HepG2 (cell line): Measurements from ENCODE around the gene ANO2. TPM values are rescaled to one million over a fixed set of nuclear protein-coding genes. Genes with fewer than 3 reads are reported as not detected.

Experiments used
- ATAC-seq: fragments of 200-7000 bp; cut with Tn5 transposase; 3 replicates; pipeline ENCODE4 v1.9.1; 2020; ENCODE audit warnings: mild to moderate bottlenecking, moderate library complexity
- BruUV-seq: library from RNA; stranded (reverse); fragments of 400-500 nt; replicated peaks from 2 replicates; lab custom pipeline; 2021; lab: Mats Ljungman, UMichigan
- CTCF ChIA-PET: fragments of 300-600 bp; formaldehyde crosslinking; extraction: SDS; loops from one replicate; lab custom pipeline; 2021; ENCODE audit warnings: low total read pairs, inconsistent platforms, low intra/inter-chr PET ratio; lab: Yijun Ruan, JAX
- POLR2A ChIA-PET: fragments of 350-600 bp; sonication (Branson Sonifier 250); formaldehyde crosslinking; loops from one replicate; lab custom pipeline; 2020; ENCODE audit warnings: antibody characterized with exemption, inconsistent platforms; lab: Yijun Ruan, JAX
- DNase-seq: peaks from one replicate; pipeline ENCODE4 v3.0.0-alpha.2; 2015; ENCODE audit warnings: low spot score
- FAIRE-seq: peaks from 3 replicates; lab custom pipeline; 2011; peaks lifted over from hg19 to GRCh38; lab: Jason Lieb, UNC
- H2AFZ ChIP-seq: one replicate; pipeline ENCODE4 v1.6.1; 2011; ENCODE audit warnings: low read length, inconsistent platforms
- H3K27ac ChIP-seq: fragments of 300-600 bp; 3 replicates; pipeline ENCODE4 v1.8.0; 2011; ENCODE audit warnings: mixed run types, mild to moderate bottlenecking, mixed read lengths, low read length, inconsistent platforms; ENCODE audit not compliant: insufficient read depth; ENCODE audit errors: extremely low read length
- H3K27me3 ChIP-seq, 2 experiments: fragments of 200-600 bp in 1 of 2; 2 replicates in 1 of 2; 3 replicates in 1 of 2; pipeline versions ENCODE4 v1.6.0 to v1.8.0; 2011; ENCODE audit warnings: low read length in 2 of 2, mild to moderate bottlenecking in 2 of 2, moderate library complexity in 2 of 2, inconsistent platforms in 1 of 2; ENCODE audit not compliant: insufficient read depth in 2 of 2, control insufficient read depth in 1 of 2
- H3K36me3 ChIP-seq, 2 experiments: fragments of 200-600 bp in 1 of 2; replicated peaks in 1 of 2; 2 replicates in 1 of 2; 3 replicates in 1 of 2; pipeline versions ENCODE4 v1.5.1 to v1.8.0; 2011; ENCODE audit warnings: low read length in 2 of 2, inconsistent platforms in 1 of 2; ENCODE audit not compliant: insufficient read depth in 2 of 2, control insufficient read depth in 1 of 2
- H3K4me1 ChIP-seq: 2 replicates; pipeline ENCODE4 v1.5.1; 2012; ENCODE audit warnings: low read length, inconsistent platforms; ENCODE audit not compliant: insufficient read depth
- H3K4me2 ChIP-seq: 2 replicates; pipeline ENCODE4 v1.6.0; 2011; ENCODE audit warnings: low read depth, low read length, inconsistent platforms
- H3K4me3 ChIP-seq, 3 experiments: fragments of 200-600 bp in 1 of 3; sonication (generic), shearing (Covaris generic) in 1 of 3; replicated peaks in 1 of 3; 2 replicates each; pipeline ENCODE4 v1.5.1; 2011 to 2016; ENCODE audit warnings: low read length in 3 of 3, inconsistent platforms in 2 of 3, low read depth in 2 of 3, mild to moderate bottlenecking in 2 of 3, control low read depth in 1 of 3, mixed read lengths in 1 of 3; ENCODE audit not compliant: insufficient read depth in 1 of 3
- H3K79me2 ChIP-seq: one replicate; pipeline ENCODE4 v1.6.1; 2011; ENCODE audit warnings: low read length, inconsistent platforms; ENCODE audit not compliant: insufficient read depth
- H3K9ac ChIP-seq: 2 replicates; pipeline ENCODE4 v1.6.0; 2011; ENCODE audit warnings: mild to moderate bottlenecking, low read depth, low read length, inconsistent platforms; ENCODE audit not compliant: insufficient read depth
- H3K9me3 ChIP-seq: 2 replicates; pipeline ENCODE4 v1.5.1; 2012; ENCODE audit warnings: mild to moderate bottlenecking, low read length
- H4K20me1 ChIP-seq: 2 replicates; pipeline ENCODE4 v1.6.0; 2011; ENCODE audit warnings: inconsistent platforms, mild to moderate bottlenecking, low read length, moderate library complexity; ENCODE audit not compliant: insufficient read depth
- AGO1 ChIP-seq: fragments of 200-400 bp; formaldehyde crosslinking; IDR thresholded peaks from 2 replicates; pipeline ENCODE4 v1.6.1; 2017; ENCODE audit warnings: mild to moderate bottlenecking, low read depth, low read length, moderate library complexity; ENCODE audit not compliant: poor library complexity, severe bottlenecking
- AGO2 ChIP-seq: fragments of 200-400 bp; formaldehyde crosslinking; optimal IDR thresholded peaks from 2 replicates; pipeline ENCODE3; 2017; ENCODE audit warnings: mild to moderate bottlenecking, low read depth, low read length, moderate library complexity
- ELF1 ChIP-seq: sonication (generic); formaldehyde crosslinking; IDR thresholded peaks from 2 replicates; pipeline ENCODE4 v1.4.0; 2020; ENCODE audit warnings: missing genetic modification reagents
- MTF1 ChIP-seq: sonication (generic); formaldehyde crosslinking; IDR thresholded peaks from 2 replicates; pipeline ENCODE4 v1.5.0; 2020; ENCODE audit warnings: missing genetic modification reagents
- WGBS: methylation state at CpG from one replicate; pipeline ENCODE4 v1.1.6; 2017; ENCODE audit warnings: low lambda C conversion rate; 5-methylcytosine and 5-hydroxymethylcytosine counted together
- in situ Hi-C: cut with HindIII; loops from 2 replicates; pipeline ENCODE4 v1.10.0; 2017; ENCODE audit warnings: low pct_unique_long_range_greater_than_20kb; ENCODE audit not compliant: extremely low pct_ligation_motif_present
- intact Hi-C: fragments of 100-400 bp; cut with micrococcal nuclease; formaldehyde crosslinking; loops from one replicate; pipeline ENCODE4 v1.10.0; 2022; ENCODE audit not compliant: unreplicated experiment
- polyA plus RNA-seq, 8 experiments: library from polyadenylated mRNA; depleted of rRNA in 3 of 8; stranded (reverse) in 7 of 8; unstranded in 1 of 8; fragments of >200 nt; fragmentation: Illumina TruSeq in 4 of 8; extraction: Trizol in 4 of 8; gene quantifications; 2 replicates each; pipeline versions ENCODE4 v1.2.1 to v1.2.3, GENCODE V29; 2011 to 2016; ENCODE audit warnings: low read depth in 4 of 8, missing spikeins in 1 of 8, mixed read lengths in 1 of 8; ENCODE audit not compliant: insufficient read depth in 1 of 8
- total RNA-seq, 5 experiments: library from RNA; depleted of rRNA; stranded (reverse); fragments of >200 nt; fragmentation: Illumina TruSeq; extraction: Trizol; gene quantifications; 2 replicates each; pipeline ENCODE4 v1.2.3, GENCODE V29; 2016; ENCODE audit warnings: low read depth in 1 of 5
- TF ChIP-seq, protein P1 (sequence below), 2 experiments: sonication (generic) in 1 of 2; formaldehyde crosslinking in 1 of 2; IDR thresholded peaks; 2 replicates each; pipeline versions ENCODE4 v1.6.1 to v1.9.0; 2014 to 2022; ENCODE audit warnings: antibody characterized with exemption in 1 of 2, borderline replicate concordance in 1 of 2, inconsistent platforms in 1 of 2, low read depth in 1 of 2, missing genetic modification reagents in 1 of 2

ANO2 gene
- total and polyA plus RNA-seq, 2 of the 13 experiments (the other 11 are each of a cell fraction or from before 2014, with no cell fraction given) = 0.18 TPM; not detected in 1

DNA sequence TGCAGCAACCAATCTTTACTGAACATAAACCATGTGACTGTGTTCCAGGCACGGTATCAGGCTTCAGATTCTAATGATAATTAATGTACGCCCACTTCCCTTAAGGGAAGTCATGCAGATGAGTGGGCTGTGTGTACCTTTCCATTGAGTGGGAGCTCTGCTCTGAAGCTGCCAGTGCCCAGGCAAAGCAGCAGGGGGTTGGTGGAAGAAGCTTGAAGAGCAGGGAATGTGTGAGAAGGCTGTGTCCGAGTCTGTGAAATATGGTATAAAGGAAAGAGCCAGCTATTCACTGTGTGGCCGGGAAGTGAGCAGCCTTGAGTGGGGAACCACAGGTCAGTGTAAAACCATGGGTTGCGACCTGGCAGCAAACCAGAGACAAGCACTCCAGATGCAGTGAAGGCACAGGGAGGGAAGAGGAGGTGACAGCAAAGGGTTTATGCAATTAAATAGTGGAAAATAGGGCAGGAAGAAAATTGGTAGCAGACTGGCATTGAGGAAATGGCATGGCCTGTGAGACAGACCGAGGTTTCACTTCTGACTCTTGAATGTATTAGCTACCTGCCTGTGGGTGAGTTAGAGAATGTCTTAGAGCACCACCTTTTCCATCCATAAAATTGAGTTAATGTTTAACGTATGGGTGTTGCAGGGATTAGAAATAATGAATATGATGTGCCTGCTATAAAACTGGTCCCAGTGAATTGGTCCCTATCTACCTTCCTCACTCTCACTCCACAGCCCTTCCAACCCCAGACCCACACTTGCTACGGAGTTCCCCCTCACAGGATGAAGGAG is 396.7 kb downstream of the ANO2 start:
- POLR2A ChIA-PET = no interaction called here
- Histone ChIP-seq H3K36me3 (no peaks in the 10 kb centered on the region), H3K9me3 (no peaks in the 10 kb centered on the region; the same call in 1 of the 2 replicates), H3K79me2 (no peaks in the 10 kb centered on the region), H3K27me3 (no peaks in the 10 kb centered on the region), H3K27ac (no peak overlapping the region), H4K20me1 (no peaks in the 10 kb centered on the region), H2AFZ (no peak overlapping the region), H3K4me1 (no peaks in the 10 kb centered on the region), H3K4me2 (no peak overlapping the region), H3K9ac (no peak overlapping the region), H3K4me3 (no peak overlapping the region)
- BruUV-seq = no TSS peak
- in situ Hi-C loops (no loop called here), intact Hi-C loops (no loop called here)
- no peak for FAIRE-seq
- CTCF ChIA-PET = no interaction called here
- 4% methylated on average over 8 of the region's 8 CpGs for WGBS
- no peak for TF ChIP-seq ELF1 (CRISPR knock-in tag)
- no peak for TF ChIP-seq AGO2
- no peak for TF ChIP-seq AGO1
- TF ChIP-seq, protein P1, sequence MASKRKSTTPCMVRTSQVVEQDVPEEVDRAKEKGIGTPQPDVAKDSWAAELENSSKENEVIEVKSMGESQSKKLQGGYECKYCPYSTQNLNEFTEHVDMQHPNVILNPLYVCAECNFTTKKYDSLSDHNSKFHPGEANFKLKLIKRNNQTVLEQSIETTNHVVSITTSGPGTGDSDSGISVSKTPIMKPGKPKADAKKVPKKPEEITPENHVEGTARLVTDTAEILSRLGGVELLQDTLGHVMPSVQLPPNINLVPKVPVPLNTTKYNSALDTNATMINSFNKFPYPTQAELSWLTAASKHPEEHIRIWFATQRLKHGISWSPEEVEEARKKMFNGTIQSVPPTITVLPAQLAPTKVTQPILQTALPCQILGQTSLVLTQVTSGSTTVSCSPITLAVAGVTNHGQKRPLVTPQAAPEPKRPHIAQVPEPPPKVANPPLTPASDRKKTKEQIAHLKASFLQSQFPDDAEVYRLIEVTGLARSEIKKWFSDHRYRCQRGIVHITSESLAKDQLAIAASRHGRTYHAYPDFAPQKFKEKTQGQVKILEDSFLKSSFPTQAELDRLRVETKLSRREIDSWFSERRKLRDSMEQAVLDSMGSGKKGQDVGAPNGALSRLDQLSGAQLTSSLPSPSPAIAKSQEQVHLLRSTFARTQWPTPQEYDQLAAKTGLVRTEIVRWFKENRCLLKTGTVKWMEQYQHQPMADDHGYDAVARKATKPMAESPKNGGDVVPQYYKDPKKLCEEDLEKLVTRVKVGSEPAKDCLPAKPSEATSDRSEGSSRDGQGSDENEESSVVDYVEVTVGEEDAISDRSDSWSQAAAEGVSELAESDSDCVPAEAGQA (IDR thresholded peaks at IDR 0.05; ENCODE audit: low read depth) = no peak
- TF ChIP-seq, protein P1 (CRISPR knock-in tag; IDR thresholded peaks at IDR 0.05; ENCODE audit: borderline replicate concordance) = no peak
- TF ChIP-seq MTF1 (CRISPR knock-in tag) = no peak
- ATAC-seq = no peak
- DNase-seq = no peak
